Liver (tissue), 9 donors: ENCODE measurements around the gene PGGHG. TPM values are rescaled to one million over a fixed set of nuclear protein-coding genes. Genes with fewer than 3 reads are reported as not detected.

Experiments used
- DNase-seq: peaks from one replicate; pipeline ENCODE4 v3.0.0-alpha.2; 2017; ENCODE audit warnings: low spot score
- H3K27ac ChIP-seq, 2 donors: one replicate each; pipeline ENCODE4 v1.7.0; 2013; ENCODE audit warnings: inconsistent platforms in 2 of 2, low read length in 2 of 2, control low read depth in 1 of 2, low read depth in 1 of 2, mild to moderate bottlenecking in 1 of 2
- H3K27me3 ChIP-seq, 4 donors: one replicate each; pipeline versions ENCODE4 v1.6.1 to v1.7.0; 2013; ENCODE audit warnings: low read length in 3 of 4, inconsistent platforms in 1 of 4, mild to moderate bottlenecking in 1 of 4, moderate library complexity in 1 of 4; ENCODE audit not compliant: control insufficient read depth in 4 of 4, insufficient read depth in 4 of 4
- H3K36me3 ChIP-seq, 4 donors: one replicate each; pipeline versions ENCODE4 v1.6.1 to v1.7.0; 2013; ENCODE audit warnings: low read length in 3 of 4, mild to moderate bottlenecking in 3 of 4, low read depth in 1 of 4, moderate library complexity in 1 of 4; ENCODE audit not compliant: control insufficient read depth in 4 of 4, insufficient read depth in 3 of 4
- H3K4me1 ChIP-seq, 4 donors: one replicate each; pipeline versions ENCODE4 v1.6.1 to v1.7.0; 2013; ENCODE audit warnings: low read length in 3 of 4, mild to moderate bottlenecking in 3 of 4, moderate library complexity in 1 of 4; ENCODE audit not compliant: control insufficient read depth in 4 of 4, insufficient read depth in 4 of 4
- H3K4me3 ChIP-seq, 3 donors: one replicate each; pipeline versions ENCODE4 v1.6.1 to v1.7.0; 2013; ENCODE audit warnings: low read length in 3 of 3, control low read depth in 1 of 3, low read depth in 1 of 3, mild to moderate bottlenecking in 1 of 3
- H3K9ac ChIP-seq, 2 donors: one replicate each; pipeline ENCODE4 v1.7.0; 2013; ENCODE audit warnings: low read length in 2 of 2, mild to moderate bottlenecking in 2 of 2, moderate library complexity in 2 of 2, control low read depth in 1 of 2, low read depth in 1 of 2
- H3K9me3 ChIP-seq, 4 donors: one replicate each; pipeline versions ENCODE4 v1.6.1 to v1.7.0; 2013; ENCODE audit warnings: low read length in 3 of 4; ENCODE audit not compliant: control insufficient read depth in 4 of 4
- ATF3 ChIP-seq: IDR thresholded peaks from 2 replicates; pipeline ENCODE4 v1.6.1; 2016; ENCODE audit warnings: antibody characterized with exemption
- CTCF ChIP-seq: fragments of 150-350 bp; IDR thresholded peaks from 2 replicates; pipeline ENCODE4 v1.5.1; 2017; ENCODE audit warnings: improper control_type of control experiment, low read depth, low read length; ENCODE audit not compliant: missing input control
- EGR1 ChIP-seq, 2 donors: IDR thresholded peaks; 2 replicates each; pipeline ENCODE4 v1.6.1; 2016 to 2018; ENCODE audit warnings: antibody characterized with exemption in 2 of 2, low read depth in 2 of 2
- FOXA1 ChIP-seq: IDR thresholded peaks from 2 replicates; pipeline ENCODE4 v1.6.1; 2016; ENCODE audit warnings: antibody characterized with exemption
- FOXA2 ChIP-seq: IDR thresholded peaks from 2 replicates; pipeline ENCODE4 v1.6.1; 2016; ENCODE audit warnings: antibody characterized with exemption
- GABPA ChIP-seq, 2 donors: IDR thresholded peaks in 1 of 2; conservative IDR thresholded peaks in 1 of 2; 2 replicates each; pipeline ENCODE4 v1.6.1; 2016; ENCODE audit warnings: antibody characterized with exemption in 2 of 2, mild to moderate bottlenecking in 1 of 2, moderate library complexity in 1 of 2
- HNF4A ChIP-seq, 2 donors: conservative IDR thresholded peaks; 2 replicates each; pipeline ENCODE4 v1.6.1; 2016; ENCODE audit warnings: antibody characterized with exemption in 2 of 2, mild to moderate bottlenecking in 2 of 2
- HNF4G ChIP-seq: IDR thresholded peaks from 2 replicates; pipeline ENCODE4 v1.6.1; 2016; ENCODE audit warnings: antibody characterized with exemption
- JUND ChIP-seq, 2 donors: IDR thresholded peaks; 2 replicates each; pipeline ENCODE4 v1.6.1; 2016; ENCODE audit warnings: antibody characterized with exemption in 2 of 2
- MAX ChIP-seq: IDR thresholded peaks from 2 replicates; pipeline ENCODE4 v1.6.1; 2016; ENCODE audit warnings: antibody characterized with exemption
- RAD21 ChIP-seq, 2 donors: IDR thresholded peaks; 2 replicates each; pipeline ENCODE4 v1.6.1; 2016; ENCODE audit warnings: antibody characterized with exemption in 2 of 2, mild to moderate bottlenecking in 2 of 2
- REST ChIP-seq: IDR thresholded peaks from 2 replicates; pipeline ENCODE4 v1.6.1; 2016; ENCODE audit warnings: antibody characterized with exemption, mild to moderate bottlenecking
- SP1 ChIP-seq: IDR thresholded peaks from 2 replicates; pipeline ENCODE4 v1.6.1; 2018; ENCODE audit warnings: antibody characterized with exemption, mild to moderate bottlenecking
- TAF1 ChIP-seq: conservative IDR thresholded peaks from 2 replicates; pipeline ENCODE4 v1.6.1; 2016; ENCODE audit warnings: antibody characterized with exemption, mild to moderate bottlenecking
- YY1 ChIP-seq: IDR thresholded peaks from 2 replicates; pipeline ENCODE4 v1.6.1; 2016; ENCODE audit warnings: antibody characterized with exemption, mild to moderate bottlenecking
- ZBTB33 ChIP-seq: IDR thresholded peaks from 2 replicates; pipeline ENCODE4 v1.6.1; 2016; ENCODE audit warnings: antibody characterized with exemption
- WGBS: extraction: QIAGEN DNeasy Blood & Tissue Kit; methylation state at CpG from one replicate; pipeline ENCODE4 v1.1.7; 2013; 5-methylcytosine and 5-hydroxymethylcytosine counted together
- polyA plus RNA-seq, 2 donors: library from polyadenylated mRNA; stranded (reverse) in 1 of 2; unstranded in 1 of 2; fragments of 200-250 nt in 1 of 2; fragments of >200 nt in 1 of 2; fragmentation: Nextera tagmentation in 1 of 2; extraction: Ambion mirVana in 1 of 2; gene quantifications; one replicate each; pipeline versions ENCODE4 v1.2.1 to v1.2.3, GENCODE V29; 2013 to 2015
- total RNA-seq, 2 donors: library from RNA; depleted of rRNA; stranded (reverse); fragments of >200 nt; gene quantifications; one replicate each; pipeline ENCODE4 v1.2.3, GENCODE V29; 2014
- donor health status: healthy.
- donor health status: healthy.
- donor health status: healthy.
- donor health status: healthy.
- donor health status: healthy.

PGGHG gene
- total and polyA plus RNA-seq, 4 donors: 1.3 to 11.4 (median 7.5) TPM

GRCh38 chr11:296171-297050 lies 7.5 kb downstream of the PGGHG start (continued):
- no peak for TF ChIP-seq RAD21 (IDR thresholded peaks at IDR 0.05)
- TF ChIP-seq FOXA1: no peak
- no peak for TF ChIP-seq CTCF

GRCh38 chr11:297051-297585 lies 8.2 kb downstream of the PGGHG start:
- WGBS: 71% methylated on average over 13 of the region's 13 CpGs
- no peak overlapping the region for H3K9ac ChIP-seq
- no peaks in the 10 kb centered on the region for H3K4me1 ChIP-seq
- no peak overlapping the region for H3K4me3 ChIP-seq
- no peak for DNase-seq
- H3K27ac ChIP-seq: no peak overlapping the region
- TF ChIP-seq HNF4A (conservative IDR thresholded peaks at IDR 0.05) (no peak), REST (no peak), YY1 (no peak), EGR1 (IDR thresholded peaks at IDR 0.05; ENCODE audit: low read depth in 2 of 2) (no peak), ATF3 (no peak), ZBTB33 (no peak), SP1 (no peak), JUND (IDR thresholded peaks at IDR 0.05) (no peak), GABPA (IDR thresholded peaks at IDR 0.05 in 1 of 2, conservative IDR thresholded peaks at IDR 0.05 in 1 of 2) (no peak), MAX (no peak), FOXA1 (no peak), TAF1 (no peak), HNF4G (no peak), FOXA2 (no peak), CTCF (no peak), RAD21 (IDR thresholded peaks at IDR 0.05) (no peak)
- H3K36me3 ChIP-seq: peaks cover 0 to 2% (median 0%) of the 10 kb centered on the region in 4 donors
- no peaks in the 10 kb centered on the region for H3K9me3 ChIP-seq
- H3K27me3 ChIP-seq: no peaks in the 10 kb centered on the region
